Fibroblast of mammary gland (primary cell): ENCODE measurements around the gene BPGM.

Experiments
- DNase-seq: peaks from one replicate; pipeline ENCODE4 v3.0.0-alpha.2; 2010; ENCODE audit warnings: low read depth
- H3K4me3 ChIP-seq: 2 replicates; pipeline ENCODE4 v1.5.1; 2011; ENCODE audit warnings: low read depth, mild to moderate bottlenecking, low read length, moderate library complexity; ENCODE audit not compliant: control insufficient read depth
- TF ChIP-seq, protein P1 (sequence below): conservative IDR thresholded peaks from 2 replicates; pipeline ENCODE4 v1.5.1; 2011; ENCODE audit warnings: low read depth, low read length, inconsistent platforms; ENCODE audit not compliant: control insufficient read depth, insufficient read depth

Gene BPGM

DNA sequence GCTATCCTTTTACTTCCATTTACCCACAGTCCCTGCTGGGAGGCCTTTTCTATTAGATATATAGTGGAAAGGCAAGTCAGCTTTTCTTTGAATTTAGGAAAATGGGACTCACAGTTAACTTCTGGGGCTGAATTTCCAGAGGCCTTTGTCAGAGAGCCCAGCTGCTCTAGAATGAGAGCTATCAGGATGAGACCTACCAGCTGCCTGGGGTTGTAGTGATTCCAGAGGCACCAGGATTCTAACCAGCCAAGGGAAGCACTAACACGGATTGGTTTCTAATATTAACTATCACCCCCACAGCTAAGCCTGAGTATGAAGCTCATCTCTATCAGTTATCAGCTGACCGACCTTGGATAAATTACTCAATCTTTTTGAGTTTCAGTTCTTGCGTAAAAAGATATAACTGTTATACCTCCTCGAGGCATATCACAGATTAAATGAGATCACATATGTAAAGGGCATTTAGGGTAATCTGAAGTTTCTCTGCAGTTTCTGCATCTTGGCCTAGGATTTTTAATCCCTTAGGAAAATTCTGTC, 76.2 kb downstream of the BPGM start:
- no peak overlapping the region for H3K4me3 ChIP-seq
- DNase-seq: no peak
- TF ChIP-seq, protein P1, sequence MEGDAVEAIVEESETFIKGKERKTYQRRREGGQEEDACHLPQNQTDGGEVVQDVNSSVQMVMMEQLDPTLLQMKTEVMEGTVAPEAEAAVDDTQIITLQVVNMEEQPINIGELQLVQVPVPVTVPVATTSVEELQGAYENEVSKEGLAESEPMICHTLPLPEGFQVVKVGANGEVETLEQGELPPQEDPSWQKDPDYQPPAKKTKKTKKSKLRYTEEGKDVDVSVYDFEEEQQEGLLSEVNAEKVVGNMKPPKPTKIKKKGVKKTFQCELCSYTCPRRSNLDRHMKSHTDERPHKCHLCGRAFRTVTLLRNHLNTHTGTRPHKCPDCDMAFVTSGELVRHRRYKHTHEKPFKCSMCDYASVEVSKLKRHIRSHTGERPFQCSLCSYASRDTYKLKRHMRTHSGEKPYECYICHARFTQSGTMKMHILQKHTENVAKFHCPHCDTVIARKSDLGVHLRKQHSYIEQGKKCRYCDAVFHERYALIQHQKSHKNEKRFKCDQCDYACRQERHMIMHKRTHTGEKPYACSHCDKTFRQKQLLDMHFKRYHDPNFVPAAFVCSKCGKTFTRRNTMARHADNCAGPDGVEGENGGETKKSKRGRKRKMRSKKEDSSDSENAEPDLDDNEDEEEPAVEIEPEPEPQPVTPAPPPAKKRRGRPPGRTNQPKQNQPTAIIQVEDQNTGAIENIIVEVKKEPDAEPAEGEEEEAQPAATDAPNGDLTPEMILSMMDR: no peak

DNA sequence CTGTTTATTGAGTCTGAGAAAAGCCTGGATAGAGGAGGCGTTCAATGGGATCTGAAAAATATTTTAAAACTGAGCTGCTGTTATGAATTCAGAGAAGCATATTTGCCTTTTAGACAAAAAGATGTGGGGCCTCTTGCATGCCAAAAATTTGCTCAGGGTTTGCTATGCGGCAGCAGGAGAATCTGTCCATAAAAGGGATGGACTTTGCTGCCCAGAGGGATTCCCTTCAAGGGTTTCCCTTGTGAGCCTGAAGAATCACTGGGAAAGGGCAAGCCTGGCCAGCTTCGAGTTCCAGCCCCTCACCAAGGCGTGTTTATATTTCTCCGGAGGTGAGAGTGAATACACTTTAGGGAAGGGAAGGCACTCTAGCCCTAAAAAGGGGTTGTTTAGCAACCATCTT, 77.2 kb downstream of the BPGM start:
- DNase-seq: no peak
- TF ChIP-seq, protein P1: no peak
- H3K4me3 ChIP-seq: no peak overlapping the region

- DNase-seq: peak; percentile 75
- TF ChIP-seq, protein P1: peak; percentile 88
- H3K4me3 ChIP-seq: no peak overlapping the region
Measured at GRCh38 chr7:134724606-134725005, 78.0 kb downstream of the BPGM start.

- TF ChIP-seq, protein P1: no peak
- peak; percentile 60 for DNase-seq
- no peak overlapping the region for H3K4me3 ChIP-seq
Measured at GRCh38 chr7:134726581-134726980, 79.9 kb downstream of the BPGM start.

- DNase-seq: peak; percentile 70
- no peak overlapping the region for H3K4me3 ChIP-seq
- TF ChIP-seq, protein P1: no peak
Measured at GRCh38 chr7:134727711-134728110, 81.1 kb downstream of the BPGM start.
